ENCODE data around the gene SF1. TPM values are rescaled to one million over a fixed set of nuclear protein-coding genes. Genes with fewer than 3 reads are reported as not detected.
"Not testable (repeated sequence)": the region's sequence is repeated elsewhere in the genome, so short reads cannot be mapped to it uniquely, and the experiment has no call there.

The SF1 gene, protein sequence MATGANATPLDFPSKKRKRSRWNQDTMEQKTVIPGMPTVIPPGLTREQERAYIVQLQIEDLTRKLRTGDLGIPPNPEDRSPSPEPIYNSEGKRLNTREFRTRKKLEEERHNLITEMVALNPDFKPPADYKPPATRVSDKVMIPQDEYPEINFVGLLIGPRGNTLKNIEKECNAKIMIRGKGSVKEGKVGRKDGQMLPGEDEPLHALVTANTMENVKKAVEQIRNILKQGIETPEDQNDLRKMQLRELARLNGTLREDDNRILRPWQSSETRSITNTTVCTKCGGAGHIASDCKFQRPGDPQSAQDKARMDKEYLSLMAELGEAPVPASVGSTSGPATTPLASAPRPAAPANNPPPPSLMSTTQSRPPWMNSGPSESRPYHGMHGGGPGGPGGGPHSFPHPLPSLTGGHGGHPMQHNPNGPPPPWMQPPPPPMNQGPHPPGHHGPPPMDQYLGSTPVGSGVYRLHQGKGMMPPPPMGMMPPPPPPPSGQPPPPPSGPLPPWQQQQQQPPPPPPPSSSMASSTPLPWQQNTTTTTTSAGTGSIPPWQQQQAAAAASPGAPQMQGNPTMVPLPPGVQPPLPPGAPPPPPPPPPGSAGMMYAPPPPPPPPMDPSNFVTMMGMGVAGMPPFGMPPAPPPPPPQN
- 143 and 178 TPM in 2 replicates for polyA plus RNA-seq (2014; cell fraction: cytosol; rRNA removed)
- 181 and 258 TPM in 2 replicates for polyA plus RNA-seq (2014; cell fraction: nucleus; rRNA removed)

DNA sequence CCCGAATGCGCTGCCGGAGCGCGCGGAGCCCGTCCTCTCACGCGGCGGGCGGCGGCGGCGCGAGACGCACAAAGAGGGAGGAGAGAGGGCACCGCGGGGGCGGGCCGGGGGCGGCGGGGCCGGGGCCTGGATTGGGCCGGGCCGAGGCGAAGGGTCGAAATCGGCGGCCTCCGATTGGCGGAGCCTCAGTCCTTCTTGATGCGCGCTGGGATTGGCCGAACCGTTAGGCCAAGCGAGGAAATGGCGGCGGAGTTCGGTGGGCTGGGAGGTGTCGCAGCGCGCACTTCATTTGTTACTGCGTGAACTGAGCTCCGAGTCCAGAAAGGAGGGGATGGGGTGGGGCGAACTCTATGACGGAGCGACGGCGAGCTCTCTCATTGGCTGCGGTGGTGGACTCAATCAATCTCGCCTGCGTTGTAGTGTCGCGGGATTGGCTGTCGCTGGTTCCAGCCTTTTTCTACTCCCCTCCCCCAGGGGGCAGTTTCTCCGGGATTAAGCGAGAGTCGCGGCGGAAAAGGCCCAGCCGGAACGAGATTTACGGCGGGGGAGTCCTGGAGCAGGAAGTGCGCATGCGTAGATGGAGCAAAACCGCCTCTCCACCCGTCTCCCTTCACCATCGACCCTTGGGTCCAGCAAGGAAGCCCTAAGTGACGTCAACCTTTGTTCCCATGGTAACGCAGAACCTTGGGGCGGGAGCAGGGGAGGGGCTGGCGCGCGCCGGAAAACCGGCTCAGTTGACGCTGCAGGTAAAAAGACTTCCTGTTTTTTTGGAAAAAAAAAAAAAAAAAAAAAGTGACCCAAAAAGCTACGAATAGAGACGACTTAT lies at the start of gene SF1:
TSS of gene SF1 (minus strand) at position 70 of the 826 bp plus-strand sequence. CDS start 150 bp downstream, outside the sequence.
- DNase-seq (ENCODE audit: low spot score): peak; percentile 100

DNA sequence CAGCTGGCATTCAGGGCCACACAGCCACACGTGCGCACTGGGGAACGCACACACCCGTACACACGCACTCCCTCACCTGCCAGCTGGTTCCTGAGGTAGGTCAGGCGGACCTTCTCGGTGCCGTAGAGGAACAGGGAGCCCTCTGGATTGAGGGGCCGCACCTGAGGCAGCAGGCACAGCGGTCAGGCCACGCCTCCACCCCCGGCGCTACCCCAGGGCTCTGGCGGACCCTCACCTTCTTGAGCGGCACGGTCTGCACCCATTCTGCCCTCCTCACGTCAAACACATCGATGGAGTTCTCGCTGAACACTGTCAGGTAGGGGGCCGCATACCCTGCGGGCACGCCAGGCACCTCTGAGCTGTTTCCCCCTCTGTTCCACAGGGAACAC lies 49.1 kb upstream of the SF1 start:
- DNase-seq (ENCODE audit: low spot score): no peak

DNA sequence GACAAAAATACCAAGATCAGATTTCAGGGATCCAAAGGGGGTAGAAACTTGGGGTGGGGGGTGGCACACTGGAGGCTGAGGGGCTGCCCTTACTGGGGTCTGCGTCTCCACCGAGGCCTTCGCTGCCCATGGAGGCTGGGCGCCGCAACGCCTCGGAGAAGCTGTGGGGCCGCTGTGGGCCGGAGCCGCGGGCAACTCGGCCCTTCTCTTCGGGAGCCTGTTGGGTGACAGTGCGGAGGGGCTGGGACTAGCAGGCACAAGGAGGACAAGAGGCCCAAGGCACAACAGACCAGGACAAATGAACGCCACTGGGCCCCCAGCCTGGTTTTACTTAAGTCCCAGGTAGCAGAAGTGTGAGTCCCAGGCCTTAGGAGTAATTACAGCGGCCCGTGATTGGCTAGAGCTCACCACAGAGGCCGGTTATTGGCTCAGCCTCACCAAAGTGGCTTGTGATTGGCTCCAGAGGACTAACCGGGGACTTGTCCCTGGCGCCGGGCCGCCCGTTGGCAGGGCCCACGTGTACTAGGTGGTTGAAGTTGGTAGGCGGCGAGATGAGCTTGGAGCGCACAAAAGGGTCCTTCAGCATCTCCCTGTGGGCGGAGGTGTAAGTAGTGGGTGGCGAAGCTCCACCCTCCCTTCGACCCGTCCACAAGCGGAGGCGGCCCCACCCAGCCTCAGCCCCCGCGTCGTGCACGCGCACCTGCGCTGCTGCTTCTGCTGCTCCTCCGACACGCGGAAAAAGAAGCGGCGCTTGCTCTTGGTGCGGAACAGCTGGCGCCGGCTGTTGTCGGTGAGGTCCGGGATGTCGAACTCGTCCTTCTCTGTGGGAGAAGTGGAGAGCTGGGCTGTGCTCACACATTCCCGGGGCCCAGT lies 48.5 kb upstream of the SF1 start:
- DNase-seq (ENCODE audit: low spot score): no peak

DNA sequence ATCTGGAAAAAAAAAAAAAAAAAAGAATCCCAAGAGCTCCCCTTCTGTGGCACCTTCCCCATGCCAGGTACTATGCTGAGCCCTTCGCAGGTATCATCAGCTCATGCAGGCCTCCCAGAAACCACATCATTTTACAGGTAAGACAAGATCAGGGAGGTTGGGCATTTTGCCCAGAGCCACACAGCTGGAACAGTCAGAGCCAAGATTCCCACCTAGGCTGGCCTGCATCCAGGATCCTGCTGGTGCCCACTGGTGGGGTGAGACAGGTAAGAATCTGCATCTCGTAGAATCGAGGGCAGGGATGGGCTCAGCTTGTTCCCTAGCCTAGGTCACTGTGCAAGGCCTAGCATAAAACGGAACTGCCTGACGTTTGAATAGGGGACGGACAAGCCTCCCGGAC lies 47.7 kb upstream of the SF1 start:
- DNase-seq (ENCODE audit: low spot score): no peak

DNA sequence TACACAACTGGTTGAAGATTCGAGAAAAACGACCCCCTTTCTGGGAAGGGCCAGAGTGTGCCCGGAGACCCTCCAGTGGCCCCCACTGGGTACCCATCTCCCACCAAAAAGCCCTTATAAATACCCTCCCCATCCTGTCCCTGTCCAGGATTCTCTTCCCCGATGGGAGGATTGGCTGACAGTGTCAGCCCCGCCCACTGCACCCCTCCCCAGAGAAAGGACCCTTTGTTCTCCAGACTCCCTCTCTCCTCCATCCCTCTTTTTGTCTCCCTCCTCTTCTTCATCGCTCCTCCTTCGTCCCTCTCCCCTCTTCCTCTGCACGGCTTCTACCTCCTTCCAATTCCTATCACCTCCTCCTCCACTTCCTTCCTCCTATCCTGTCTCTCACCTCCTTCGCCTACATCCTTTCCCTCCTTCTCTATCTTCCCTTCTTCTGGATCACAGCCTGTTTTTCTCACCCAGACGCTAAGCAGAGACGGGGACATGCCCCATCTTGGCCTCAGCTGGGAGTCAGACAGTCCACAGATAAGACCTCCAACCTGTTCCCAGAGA lies 45.3 kb upstream of the SF1 start:
- no peak for DNase-seq (ENCODE audit: low spot score)

DNA sequence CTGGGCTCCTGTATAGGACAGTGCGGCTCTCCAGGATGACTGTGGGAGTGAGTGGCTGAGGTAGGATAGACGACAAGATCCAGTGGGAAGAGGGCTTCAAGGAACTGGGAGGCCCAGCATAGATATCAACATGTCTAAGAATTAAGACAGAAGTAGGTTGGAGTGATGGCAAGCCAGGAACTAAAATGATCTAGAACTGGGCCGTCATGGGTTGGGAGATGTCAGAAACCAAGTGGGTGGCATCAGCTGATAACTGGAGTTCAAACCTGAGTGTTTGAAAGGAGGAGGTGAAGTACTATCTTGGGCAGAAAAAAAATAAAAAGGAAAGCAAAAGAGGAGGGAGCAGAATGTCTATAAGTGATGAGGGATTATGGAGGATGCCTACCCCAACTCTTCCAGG lies 39.1 kb upstream of the SF1 start:
- DNase-seq (ENCODE audit: low spot score): no peak

DNA sequence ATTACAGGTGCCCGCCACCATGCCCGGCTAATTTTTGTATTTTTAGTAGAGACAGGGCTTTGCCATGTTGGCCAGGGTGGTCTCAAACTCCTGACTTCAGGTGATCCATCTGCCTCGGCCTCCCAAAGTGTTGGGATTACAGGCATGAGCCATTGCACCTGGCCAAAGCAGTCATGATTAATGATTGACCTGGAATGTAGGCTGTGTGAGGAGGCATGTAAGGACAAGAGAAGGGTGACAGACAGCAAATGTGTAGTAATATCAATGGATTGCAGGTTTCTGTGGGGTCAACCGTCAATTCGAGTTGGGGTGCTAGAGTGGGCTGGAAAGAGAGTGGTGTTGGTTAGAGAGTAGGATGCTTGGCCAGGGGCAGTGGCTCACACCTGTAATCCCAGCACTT lies 37.1 kb upstream of the SF1 start:
- not testable (repeated sequence) for DNase-seq (ENCODE audit: low spot score)

DNA sequence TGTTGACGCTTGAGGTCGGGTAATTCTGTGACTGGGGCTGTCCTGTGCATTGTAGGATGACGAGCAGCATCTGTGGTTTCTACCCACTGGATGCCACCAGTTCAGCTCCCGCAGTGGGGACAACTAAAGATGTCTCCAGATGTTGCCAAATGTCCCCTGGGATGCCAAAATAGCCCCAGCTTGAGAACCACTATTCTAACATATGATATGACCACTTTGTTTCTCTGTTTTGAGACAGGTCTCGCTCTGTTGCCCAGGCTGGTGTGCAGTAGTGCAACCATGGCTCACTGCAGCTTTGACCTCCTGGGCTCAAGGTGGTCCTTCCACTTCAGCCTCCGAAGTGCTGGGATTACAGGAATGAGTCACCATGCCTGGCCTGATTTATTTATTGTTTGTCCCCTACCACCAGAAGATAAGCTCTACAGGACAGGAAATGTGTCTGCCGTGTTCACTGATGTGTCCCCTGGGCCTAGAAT lies 36.4 kb upstream of the SF1 start:
- no peak for DNase-seq (ENCODE audit: low spot score)

DNA sequence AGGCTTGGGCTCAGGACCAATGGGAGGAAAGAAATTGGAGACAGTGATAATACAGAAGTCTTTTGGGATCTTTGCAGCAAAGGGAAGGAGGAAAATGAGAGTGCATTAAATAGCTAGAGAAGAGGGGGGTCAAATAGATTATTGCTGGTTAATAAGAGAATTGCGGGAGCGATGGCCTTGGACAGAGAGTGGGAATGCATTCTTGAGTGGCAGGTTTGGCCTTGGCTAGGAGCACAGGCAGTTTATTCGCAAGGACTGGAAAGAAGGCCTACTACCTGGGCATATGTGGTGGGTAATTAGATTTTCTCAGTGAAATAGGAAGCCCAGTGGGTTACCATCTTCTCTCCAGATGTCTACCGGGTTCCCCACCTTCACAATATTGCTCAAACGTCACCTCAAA lies 35.5 kb upstream of the SF1 start:
- DNase-seq (ENCODE audit: low spot score): no peak

DNA sequence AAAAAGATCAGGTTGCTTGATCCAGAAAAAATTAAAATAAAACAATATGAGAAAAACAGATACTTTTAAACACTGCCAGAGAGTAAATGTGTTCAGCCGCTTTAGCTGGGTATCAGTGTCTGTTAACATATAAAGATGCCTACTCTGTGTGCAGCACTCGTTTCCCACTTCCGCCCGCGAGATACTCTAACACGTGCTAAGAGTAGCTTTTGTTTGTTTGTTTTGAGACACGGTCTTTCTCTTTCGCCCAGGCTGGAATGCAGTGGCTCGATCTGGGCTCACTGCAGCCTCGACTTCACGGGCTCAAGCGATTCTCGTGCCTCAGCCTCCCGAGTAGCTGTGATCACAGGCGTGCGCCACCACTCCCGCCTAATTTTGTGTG lies 32.5 kb upstream of the SF1 start:
- no peak for DNase-seq (ENCODE audit: low spot score)

DNA sequence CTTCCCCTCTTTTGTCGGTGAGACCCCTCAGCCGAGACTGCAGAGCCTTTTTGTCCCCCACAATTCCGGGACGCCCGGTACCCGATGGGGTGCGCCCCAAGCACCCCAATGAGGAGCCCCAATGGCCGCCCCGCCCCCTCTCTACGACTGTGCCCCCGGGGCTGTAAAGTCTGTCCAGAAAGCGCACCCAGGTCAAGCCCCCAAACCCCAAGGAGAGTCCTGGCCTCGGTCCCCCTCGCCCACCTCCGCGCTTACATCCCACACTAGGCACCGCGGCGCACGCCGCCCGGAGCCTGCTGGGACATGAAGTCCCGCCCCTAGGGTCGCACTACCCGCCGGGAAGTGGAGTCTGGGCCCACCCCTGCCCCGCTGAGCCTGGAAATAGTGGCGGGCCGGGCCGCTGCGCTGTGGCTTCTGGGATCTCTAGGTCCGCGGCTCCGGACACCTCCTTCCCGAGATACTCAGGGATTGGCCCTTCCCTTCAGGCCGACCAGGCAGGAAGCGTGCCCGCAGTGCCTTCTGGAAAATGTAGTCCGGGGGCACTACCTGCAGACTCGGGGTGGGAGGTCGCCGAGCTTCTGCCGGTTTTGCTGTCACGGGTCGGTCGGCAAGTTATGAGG lies 32.0 kb upstream of the SF1 start, which contains the start of gene MEN1:
TSS of gene MEN1 (minus strand) at position 281 of the 620 bp plus-strand sequence. CDS start 442 bp downstream, outside the sequence.
- DNase-seq (ENCODE audit: low spot score): peak; percentile 97

DNA sequence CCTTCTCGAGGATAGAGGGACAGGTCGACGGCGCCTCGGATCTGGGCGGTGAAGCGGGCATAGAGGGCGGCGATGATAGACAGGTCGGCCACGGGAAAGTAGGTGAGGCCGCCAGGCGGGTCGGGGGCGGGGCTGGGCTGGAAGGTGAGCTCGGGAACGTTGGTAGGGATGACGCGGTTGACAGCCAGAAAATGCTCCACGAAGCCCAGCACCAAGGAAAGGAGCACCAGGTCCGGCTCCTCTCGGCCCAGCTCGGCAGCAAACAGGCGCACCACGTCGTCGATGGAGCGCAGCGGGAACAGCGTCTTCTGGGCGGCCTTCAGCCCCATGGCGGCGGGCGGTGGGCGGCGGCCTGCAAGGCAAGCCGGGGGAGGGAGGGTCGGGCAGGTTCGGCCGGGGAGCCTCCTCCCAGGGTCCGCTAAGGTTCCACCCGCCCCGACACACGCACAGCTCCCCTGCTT lies 31.5 kb upstream of the SF1 start:
- DNase-seq (ENCODE audit: low spot score): no peak

DNA sequence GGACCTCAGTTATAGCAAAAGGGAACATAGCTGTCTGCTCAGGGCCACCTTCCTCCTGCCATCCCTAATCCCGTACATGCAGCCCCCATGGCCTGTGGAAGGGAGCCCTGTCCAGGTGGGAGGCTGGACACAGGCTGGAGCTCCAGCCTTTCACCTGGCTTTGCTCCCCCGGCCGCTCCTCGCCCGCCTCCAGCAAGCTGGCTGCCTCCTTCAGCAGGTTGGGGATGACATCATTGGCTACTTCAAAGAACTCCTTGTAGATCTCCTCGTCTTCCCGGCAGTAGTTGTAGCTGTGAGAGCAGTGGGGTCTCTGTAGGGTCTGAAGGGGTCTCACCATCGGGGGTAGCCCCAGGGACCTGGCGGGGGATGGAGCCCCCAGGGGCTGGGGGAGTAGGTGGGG lies 27.1 kb upstream of the SF1 start:
- DNase-seq (ENCODE audit: low spot score): no peak

DNA sequence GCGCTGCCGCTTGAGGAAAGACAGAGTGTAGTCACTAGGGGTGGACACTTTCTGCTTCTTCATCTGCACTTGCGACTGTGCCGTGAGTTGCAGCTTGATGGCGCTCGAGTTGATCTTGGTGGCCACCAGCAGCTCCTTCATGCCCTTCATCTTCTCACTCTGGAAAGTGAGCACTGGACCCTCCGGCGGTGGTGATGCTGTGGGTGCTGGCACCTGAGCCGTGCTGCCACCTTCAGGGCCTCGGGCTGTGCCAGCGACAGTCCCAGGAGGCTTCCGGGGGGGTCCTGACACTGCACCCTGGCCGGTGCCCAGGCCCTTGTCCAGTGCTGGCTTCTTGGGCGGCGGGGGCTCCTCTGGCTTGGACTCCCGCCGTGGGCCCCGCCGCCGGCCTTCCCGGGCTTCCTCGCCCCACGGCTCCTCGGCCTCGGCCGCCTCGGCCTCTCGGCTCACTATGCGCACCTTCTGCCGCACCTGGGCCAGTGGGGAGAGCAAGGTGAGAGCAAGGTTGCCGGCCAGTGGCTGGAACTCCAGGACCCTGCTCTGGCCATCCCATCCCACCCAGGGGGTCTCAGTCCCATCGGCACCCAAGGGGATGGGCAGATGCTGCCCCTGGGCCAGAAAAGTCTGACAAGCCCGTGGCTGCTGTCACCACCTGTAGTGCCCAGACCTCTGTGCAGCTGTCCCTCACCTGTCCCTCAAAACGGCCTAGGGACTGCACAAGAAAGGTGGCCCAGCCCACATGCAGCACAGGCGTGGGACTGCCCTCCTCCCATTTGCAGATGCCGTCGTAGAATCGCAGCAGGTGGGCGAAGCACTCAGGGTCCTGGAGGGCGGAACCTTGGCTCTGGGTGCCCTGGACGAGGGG lies 26.2 kb upstream of the SF1 start:
- DNase-seq (ENCODE audit: low spot score): no peak

DNA sequence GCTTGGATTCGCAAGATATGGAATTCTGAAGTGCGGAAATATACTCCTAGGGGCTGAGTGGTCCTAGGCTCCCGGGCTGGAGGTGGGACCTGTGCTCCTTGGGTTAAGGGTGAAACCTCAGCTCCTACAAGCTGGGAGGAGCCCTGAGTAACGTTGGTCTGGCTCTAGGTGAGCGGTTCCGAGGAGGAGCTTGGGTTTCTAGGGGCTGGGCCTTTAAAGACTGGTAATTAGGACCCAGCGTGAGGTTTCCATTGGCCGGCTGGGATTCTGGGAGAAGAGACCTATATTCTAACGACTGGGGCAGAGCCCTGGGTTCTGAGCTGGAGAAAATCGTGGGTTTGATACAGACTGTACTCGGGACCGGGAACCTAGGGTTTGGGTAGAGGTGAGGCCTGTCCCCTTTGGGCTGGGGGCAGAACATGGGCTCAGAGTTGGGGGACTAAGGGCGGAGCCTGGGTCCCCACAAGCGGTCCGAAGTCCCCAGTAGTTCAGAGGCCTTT lies 25.6 kb upstream of the SF1 start:
- no peak for DNase-seq (ENCODE audit: low spot score)

DNA sequence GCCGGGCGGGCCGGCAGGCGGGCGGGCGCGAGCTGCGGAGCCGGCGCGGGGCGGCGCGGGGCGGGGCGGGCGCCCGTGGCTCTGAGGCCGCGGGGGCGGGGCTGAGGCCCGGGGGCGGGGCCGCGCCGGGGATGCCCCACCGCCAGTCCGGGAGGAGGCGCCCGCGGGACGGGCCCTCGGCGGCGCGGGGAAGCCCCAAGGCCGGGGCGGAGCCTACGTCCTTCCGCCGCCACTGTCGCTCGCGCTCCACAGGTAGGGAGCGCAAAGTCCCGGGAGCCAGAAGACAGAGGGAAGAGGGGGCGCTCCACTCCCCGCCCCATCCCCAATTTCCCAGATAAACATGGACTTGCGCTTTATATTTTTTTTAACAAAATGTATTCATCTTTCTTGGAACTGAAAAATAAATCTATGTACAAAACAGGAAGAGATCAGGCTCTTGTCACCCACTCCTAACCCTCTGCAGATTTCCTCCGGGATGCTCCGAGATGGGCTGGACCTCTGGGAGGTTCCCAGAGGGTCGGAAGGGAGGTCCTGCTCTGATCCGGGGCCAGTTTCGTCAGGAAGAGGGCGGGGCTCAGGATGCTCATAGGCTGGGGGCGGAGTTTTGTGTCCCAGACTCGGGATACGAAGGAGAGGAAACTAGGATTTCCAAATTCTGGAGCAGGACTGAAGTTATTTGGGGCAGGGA lies 25.0 kb upstream of the SF1 start, which contains the start of gene MAP4K2:
TSS of gene MAP4K2 (minus strand) at position 57 of the 688 bp plus-strand sequence. CDS start 65 bp downstream, outside the sequence.
- DNase-seq (ENCODE audit: low spot score): peak; percentile 84

DNA sequence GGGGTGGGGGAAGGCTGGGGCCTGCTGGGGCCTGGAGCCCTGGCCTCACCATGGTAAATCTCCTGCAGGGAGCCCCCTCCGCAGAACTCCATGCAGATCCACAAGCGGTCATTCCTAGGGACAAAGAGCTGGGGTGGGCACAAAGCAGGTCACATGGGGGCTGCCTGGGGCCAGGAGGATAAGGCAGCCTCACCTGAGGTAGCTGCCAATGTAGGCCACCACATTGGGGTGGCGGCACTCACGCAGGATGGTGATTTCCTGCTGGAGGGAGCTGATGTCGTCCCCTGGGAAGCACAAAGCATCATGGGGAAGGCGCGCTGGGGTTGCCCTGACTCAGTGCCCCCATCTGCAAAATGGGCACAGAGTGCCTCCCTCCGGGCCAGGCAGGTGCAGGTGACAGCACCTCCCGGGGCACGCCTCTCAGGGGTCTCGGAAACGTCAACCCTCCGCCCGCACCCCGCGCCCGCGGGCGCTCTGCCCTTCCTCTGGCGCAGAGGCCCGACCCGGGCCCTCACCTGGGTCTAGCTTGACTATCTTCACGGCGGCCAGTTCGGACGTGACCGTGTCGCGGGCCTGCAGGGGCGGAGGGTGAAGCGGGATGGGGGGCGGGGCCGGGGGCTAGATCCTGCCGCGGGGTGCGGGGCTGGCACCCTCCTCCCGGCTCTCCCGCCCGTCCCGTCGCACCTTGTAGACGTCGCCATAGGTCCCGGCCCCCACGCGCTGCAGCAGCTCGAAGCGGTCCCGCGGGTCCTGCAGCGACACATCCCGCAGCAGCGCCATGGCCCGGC lies 24.2 kb upstream of the SF1 start:
- DNase-seq (ENCODE audit: low spot score): no peak
